ENCODE measurements around the gene RNPS1.

GRCh38 chr16:2230376-2230775 is 37.5 kb downstream of the RNPS1 start:
- TF ChIP-seq POLR2A (IDR thresholded peaks at IDR 0.05; ENCODE audit: low read depth, low read length): no peak
- no peak for TF ChIP-seq POLR2AphosphoS5 (IDR thresholded peaks at IDR 0.05; ENCODE audit: low read depth, low read length)
- no peak for TF ChIP-seq TAF1 (IDR thresholded peaks at IDR 0.05; ENCODE audit: borderline replicate concordance, low read depth, low read length)

All from GM12892 (cell line).